HG02798 (cell line): Measurements from ENCODE around the gene PPP2R2D.

Source experiments
- ATAC-seq: cut with Tn5 transposase; IDR thresholded peaks from one replicate; pipeline ENCODE4 v1.9.1; 2021; ENCODE audit warnings: mild to moderate bottlenecking; ENCODE audit not compliant: unreplicated experiment, poor library complexity

Gene PPP2R2D

DNA sequence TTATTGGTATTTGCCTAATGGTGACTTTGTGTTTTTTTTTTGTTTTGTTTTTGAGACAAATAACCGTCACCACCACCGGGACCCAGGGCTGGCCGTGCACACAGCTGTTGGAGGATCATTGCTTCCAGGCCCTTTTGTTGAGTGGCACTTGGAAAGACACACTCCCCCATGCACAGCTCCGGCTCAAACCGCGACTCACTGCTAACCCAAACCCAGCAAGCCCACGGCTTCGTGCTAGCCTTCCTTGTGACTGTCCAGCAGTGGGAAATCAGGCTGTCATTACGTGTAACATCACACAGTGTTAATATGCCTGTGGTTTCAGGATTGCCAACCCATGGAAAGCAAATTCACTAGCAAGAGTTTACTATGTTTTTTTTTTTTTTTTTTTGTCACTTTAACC is 63.5 kb downstream of the PPP2R2D start:
- ATAC-seq: no peak

DNA sequence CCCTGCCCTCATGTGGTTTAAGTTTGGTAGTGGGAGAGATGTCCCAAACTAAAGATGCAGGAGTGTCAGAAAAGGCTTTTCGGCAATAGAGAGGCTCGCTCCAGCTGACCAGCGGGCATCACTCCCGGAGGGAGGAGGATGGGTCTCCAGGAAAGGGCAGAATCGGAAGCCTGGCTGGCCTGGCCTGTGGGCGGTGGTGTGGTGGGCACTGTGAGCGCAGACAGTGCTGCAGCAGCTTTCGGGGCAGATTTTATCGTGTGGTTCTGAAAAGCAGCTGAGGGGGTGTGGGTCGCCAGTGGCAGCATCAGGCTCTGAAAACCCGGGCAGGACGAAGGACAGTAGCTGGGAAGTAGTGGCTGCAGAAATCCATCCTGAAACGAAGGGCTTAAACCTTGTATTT is 68.1 kb downstream of the PPP2R2D start:
- ATAC-seq: no peak

DNA sequence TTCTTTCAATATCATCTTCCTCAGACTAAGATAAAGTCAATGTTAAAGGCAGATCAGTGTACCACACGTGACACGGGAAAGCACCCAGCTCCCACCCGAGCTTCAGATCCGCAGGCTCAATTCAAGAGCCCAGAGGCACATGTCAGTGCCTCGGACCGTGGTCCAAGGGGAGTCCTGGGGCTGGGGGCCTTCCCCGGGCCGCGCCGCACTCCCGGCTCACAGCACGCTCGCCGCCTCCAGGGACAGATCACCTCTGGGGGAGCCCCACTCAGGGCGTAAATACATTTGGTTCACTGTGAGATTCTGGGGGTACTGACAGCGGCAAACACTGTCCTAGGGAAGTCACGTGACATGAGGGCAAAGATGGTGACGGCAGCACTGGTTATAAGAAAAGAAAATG is 70.1 kb downstream of the PPP2R2D start:
- ATAC-seq: no peak

DNA sequence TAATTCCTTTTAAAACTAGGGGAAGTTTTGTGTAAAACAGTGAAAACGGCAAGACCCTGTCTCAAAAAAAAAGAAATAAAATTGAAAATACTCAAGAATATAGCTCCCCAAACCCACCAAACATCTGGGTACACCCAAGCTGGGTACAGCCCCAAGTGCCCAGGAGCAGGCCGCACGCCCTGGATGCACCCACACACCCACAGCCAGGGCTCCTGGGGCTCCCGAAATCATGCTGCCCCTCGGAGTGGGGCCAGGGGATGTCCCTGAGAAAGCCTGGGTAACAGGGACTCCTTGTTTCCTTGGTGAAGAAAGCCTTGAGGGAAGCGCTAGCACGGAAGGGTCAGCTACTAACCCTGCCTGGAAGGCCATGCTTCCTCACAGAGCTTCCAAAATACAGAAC is 70.8 kb downstream of the PPP2R2D start:
- no peak for ATAC-seq

DNA sequence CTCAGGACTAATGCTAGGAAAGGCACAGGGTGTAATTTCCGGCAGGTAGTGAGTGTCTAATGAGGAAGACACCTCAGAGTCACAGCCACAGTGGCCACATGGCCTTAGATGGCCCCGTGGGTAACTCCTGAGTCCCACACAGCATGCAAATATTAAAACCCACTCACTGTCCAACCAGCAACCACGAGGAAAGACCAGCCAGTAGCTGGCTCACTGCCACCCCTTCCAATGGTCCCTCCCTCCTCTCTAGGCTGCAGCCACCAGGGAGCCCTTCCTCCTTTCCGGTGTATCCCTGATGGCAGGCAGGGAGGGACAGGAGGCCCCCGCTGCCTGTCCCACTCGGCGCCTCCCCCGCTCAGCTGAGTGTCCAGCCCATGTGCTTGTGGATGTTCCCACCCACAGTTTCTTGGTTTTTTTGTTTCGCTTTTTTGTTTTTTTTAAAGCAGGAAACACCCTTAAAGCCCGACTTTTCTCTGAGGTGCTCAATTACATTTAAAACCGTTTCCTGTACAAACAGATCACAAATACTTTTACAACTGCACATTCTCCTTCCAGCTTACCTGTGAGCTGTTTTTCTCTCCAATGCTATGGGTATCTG is 71.8 kb downstream of the PPP2R2D start:
- peak; percentile 55 for ATAC-seq

DNA sequence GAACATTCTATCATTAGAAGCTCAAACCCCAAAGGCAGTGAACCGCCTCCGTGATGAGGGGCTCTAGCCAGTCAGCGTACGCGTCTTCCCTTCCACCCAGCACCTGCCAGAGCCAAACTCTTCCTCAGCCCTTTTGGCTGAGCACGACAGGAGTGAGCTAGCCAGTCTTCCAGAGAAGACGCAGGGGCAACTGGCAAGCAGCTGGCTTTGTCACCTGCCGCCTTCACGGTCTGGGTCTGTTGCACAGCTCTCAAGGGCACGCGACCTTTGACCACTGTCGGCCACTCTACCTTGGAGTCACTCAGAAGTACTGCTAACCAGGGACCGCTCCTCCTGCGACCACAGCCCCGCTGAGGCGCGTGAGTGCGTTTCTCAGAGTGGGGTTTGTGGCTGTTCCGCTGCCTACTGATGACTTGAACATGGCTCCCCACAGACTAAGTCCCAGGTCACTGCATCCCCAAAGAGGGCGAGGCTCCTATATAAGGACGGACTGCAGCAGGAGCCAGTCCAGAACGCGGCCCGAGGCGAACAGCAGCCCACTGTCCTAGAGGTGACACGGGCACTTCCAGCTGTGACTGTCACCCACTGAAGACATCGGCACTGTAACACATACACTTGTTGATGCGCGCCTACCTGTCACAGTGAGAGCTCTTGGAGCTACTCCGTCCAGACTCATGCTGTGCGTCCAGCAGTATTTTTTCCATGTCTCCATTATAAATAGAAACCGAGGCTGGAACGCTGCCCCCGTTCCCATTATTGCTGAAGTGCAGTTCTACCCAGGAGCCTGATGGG is 72.5 kb downstream of the PPP2R2D start:
- ATAC-seq: no peak

DNA sequence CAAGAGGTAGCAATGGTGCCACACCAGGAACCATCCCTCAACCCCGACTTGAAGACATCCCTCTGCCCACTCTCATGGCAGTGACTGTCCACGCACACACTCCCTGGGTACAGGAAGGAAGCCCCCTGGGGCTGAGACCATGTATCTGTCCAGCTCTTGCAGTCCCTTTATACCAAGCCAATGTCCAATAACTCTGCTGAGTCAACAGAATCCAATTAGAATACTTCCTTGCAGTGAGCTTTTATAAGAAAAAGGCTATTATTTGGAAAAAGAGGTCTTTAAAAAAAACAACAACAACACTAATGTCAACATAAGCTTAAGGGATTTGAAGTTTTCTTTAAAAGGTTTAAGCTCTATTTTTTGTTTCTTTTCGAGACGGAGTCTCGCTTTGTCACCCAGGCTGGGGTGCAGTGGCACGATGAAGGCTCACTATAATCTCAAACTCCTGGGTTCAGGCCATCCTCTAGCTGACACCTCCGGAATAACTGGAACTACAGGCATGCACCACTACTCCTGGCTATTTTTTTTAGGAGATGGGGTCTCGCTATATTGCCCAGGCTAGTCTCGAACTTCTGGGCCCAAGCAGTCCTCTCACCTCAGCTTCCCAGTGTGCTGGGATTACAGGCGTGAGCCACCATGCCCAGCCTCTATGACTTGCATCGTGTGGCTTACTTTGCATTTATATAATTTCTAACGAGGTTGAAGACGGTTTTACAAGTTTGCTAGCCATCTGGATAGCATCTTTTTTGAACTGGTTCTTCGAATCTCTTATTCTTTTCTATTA is 73.4 kb downstream of the PPP2R2D start:
- ATAC-seq: no peak

DNA sequence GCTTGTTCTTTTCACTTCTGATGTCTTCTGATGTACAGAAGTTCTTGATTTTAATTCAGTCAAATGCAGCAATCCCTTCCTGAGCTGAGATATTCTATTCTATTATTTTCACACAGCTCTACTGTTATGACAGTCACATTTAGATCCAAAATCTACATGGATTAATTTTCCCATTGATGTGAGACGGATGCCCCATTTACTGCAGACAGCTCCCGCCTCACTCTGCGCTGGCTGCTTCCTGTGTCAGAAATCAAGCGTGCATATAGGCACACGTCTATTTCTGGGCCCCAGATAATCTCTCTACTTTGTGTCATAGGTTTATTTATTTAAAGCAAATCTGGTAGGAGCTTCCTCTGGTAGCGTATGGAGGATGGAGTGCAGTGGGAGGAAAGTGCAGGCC is 74.2 kb downstream of the PPP2R2D start:
- ATAC-seq: no peak

DNA sequence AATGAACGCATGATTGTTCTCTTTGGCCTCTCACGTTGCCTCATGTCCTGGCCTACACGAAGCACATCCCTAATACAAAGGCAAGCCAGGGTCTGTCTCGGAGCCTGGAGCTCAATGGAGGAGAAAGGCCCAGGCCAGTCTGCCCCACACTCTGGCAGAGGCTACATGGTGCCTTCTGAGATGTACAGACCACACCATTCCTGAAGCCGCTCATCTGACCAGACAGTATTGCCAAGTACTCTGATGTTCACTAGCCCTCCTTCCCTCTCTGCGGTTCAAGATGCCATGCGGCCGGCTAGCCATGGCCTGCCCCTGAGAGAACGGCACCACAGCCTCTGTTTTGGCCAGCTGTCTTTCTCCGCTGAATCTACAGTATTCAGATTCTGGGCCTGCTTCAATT is 75.0 kb downstream of the PPP2R2D start:
- ATAC-seq: no peak

DNA sequence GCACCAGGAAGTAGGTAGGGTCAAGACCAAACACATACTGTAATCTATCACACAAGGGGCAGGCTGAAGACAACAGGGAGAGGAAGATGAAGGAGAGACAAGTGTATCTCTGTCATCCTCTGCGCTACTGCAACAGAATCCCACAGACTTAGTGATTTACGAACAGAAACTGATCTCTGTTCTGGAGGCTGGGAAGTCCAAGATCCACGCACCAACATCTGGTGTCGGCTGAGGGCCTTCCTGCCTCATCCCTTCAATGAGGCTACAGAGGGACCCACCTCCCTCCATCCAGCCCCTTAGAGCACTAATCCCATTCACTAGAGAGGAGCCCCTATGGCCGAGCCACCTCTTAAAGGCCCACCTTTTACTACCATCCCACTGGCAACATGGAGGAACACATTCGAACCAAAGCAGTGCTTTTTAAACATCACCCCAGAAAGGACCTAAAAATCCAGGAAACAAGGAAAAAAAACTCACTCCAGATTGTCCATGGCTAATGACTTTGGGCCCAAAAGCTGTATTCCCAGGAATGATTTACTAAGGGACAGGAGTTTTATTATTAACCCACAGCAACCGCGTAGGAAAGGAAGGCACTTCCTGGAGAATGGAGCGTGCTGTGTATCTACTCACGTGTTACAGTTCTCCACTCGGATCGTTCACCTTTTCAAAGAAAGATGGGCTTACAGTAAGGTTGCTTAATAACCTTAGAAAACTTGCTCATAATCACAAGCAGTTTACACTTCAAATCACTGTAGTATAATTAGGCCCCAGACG is 76.7 kb downstream of the PPP2R2D start:
- ATAC-seq: no peak

DNA sequence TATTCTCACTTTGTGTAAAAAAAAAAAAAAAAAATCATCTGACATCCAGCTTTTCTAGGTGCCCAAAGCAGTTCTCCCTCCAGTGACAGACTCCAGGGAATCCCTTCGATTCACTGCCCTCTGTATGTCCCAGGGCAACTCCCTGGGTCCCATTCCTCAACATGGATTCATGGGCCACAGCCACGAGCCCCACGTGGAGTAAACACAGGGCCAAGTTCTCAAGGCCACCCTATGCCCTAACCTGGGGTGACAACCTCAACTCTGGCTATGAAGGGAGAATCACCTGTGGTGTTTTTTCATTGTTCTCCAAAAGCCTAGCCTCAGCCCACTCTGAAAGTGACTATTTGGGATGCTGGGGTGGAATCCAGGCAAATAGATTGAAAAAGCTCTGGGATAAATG is 77.6 kb downstream of the PPP2R2D start:
- no peak for ATAC-seq

DNA sequence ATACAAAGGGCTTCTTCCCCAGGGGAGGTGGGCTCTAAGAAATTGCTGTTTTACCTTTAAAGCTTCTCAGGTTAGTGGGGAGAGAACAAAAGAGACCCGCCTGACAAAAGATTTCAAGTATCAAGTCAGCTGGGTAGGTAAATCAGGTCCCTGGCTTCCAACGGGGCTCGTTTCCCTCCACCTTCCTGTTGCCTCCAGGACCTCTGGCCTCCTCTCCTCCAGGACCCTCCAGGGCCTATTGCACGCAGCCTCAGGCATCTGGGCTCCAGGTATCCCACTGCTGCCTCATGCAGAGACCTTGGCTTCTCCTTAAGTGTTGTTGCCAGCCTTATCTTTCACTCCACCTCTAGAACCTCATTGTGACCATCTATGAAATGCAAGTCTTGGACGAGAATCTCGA is 78.0 kb downstream of the PPP2R2D start:
- no peak for ATAC-seq

DNA sequence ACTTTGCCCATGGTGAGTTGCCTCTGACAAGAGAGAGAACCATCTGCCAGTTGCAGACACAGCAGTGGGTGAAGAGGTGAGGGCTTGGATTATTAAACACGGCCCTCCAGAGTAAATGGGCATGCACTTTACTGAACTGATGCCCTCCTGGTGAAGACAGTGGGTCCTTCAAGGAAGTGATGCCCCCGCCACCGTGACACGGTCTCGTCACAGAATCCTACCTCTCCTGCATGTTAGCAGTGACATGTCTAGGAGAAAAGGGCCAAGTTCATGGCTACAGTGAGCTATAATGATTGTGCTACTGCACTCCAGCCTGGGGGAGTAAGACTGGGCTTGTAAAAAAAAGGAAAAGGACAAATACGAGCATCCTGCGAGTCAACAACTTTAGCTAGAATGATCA is 78.5 kb downstream of the PPP2R2D start:
- no peak for ATAC-seq

DNA sequence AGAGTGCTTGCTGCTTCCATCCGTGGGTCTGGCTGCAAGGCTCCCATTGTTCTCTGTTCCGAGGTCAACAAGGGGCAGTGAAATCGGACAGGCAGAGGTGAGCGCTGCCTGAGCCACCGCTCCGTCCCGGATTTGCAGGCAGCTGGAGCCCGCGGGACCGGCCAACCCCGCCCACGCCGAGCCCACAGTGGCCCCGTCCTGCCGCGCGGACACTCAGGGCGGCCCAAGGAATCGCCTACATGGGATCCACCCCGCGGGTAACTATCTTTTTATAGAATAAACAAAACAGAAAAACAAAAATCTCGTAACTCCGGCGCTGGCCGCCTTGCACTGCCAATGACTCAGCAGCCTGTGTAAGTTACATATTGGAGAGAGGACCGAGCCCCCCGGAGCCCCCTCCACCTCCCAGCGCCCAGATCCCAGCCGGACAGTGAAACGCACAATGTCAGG is 79.0 kb downstream of the PPP2R2D start:
- no peak for ATAC-seq

DNA sequence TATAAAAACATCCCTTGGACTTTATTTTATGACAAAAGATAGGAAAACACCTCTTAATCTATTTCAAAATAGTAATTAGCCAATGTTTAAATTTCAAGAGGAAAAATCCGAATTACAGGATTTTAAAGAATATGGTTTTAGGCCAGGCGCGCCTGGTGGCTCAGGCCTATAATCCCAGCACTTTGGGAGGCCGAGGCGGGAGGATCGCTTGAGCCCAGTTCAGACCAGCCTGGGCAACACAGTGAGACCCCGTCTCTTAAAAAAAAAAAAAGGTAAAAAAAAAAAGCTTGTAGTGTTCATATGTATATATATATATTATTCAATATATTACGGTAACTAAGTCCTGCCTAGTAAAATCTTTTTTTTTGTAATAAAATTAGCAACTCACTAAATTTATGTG is 79.5 kb downstream of the PPP2R2D start:
- ATAC-seq: no peak

DNA sequence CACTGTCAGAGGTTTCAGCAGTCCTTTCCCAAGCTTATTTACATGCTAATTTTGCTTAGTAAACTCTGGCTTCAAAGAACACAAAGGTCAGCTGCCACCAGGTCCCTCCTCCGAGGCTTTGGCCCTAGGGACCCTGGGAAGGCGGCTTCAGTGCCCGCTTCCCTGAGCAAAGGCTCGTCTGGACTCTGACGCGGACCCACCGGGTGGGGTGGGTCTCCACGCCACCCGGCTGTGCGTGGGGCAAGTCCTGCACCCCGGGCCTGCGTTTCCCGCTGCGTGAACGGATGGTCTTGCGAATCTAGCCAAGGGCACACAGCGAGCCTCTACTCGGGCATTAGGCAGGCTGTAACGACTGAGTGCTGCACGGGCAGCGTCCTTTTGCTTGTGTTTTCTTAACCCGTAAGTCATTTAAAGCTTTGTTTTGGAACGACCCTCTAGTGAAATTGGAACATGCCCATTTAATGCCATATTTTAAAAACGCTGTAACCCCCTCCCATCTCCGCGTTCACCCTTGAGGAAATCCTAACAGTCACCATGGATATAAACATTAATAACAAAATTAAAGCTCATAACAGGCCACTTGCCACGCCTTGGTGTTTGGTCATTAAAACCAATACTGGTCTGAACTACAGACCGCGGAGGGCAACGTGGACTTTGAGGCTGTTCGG is 80.1 kb downstream of the PPP2R2D start:
- no peak for ATAC-seq

DNA sequence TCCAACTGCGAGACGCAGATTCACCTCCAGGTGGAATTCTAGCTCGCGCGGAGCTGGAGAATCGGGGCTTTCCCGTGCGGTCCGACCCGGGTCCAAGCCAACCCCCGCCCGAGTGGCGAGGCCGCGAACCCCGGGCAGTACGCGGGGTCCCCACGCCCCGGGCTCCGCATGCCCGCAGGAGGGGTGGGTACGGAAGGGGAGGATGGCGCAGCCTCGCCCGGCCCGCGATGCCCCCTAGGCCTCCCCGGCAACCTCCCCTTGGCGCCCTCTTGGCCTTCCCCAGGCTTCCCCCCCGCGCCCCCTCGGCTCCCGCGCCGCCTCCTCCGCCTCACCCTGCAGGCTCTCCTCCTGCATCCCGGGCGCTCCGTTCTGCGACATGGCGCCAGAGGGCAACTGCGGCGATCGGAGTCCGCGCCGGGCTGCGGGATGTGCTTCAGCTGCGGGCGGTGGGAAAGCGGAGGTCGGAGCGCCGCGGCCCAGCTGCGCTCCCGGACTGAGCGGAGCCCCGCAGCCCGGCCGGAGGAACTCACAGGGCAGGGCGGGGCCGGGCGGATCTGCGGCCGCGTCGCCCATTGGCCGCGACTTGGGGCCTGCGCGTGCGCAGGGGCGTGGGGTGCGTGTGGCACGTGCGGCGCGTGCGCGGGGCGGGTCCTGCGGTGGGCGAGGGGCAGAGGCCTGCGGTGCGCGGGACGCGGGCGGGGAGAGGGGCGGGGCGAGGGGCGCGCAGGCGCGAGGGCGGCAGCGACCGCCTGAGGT is 80.8 kb downstream of the PPP2R2D start, which contains the start of gene BNIP3:
Gene BNIP3, minus strand, starts transcription at position 495 of the 756 bp plus-strand sequence. Its CDS starts 117 bp downstream, at position 378.
- ATAC-seq: peak; percentile 92

DNA sequence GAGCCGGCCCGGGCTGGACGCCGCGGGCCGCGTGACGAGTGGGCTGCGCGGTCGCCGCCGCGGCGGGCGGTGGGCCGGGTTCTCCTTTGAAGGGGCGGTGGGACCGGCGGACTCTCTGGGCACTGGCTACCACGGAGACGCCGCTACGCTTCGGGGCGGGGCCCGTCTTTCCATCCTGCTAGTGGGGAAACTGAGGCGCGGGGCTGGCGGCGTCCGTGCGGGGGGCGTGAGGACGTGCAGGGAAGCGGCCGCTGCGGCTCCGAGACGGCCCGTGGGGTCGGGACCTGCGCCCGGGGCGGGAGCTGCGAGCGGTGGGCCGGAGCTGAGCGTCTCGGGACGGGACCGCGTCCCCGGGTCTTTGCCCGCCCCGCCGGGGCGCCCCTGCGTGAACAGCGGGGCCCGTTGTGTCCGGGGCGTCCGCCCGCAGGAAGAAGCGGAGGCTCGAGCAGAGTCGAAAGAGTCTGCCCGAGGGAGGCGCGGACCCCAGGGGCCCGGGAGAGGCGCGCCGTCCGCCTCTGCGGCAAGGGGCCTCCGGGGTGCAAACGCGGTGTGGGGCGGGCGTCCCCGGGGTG is 81.5 kb downstream of the PPP2R2D start:
- peak; percentile 14 for ATAC-seq

DNA sequence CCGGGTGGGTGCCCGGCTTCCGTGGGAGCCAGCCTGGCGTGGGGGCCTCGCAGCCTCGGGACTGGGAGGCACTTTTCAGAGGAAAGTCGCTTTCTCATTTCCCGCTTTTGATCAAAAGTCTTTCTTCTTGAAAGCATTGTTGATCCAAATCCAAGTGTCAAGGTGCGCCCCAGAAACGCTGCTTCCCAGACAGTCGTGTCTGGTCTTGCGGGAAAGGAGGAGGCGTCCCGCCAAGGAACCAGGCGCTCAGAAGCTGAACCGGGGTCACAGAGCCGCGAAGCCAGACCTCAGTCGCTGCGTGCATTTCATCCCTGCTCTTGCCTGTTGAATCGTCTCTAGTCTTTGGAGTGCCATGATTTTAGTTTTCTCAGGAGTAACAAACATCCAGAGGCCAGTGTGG is 82.0 kb downstream of the PPP2R2D start:
- ATAC-seq: no peak
